Activated CD8-positive, alpha-beta memory T cell treated with anti-CD3 and anti-CD28 coated beads for 24 hours (primary cell): ENCODE data around the gene OR10H2.
"Not testable (repeated sequence)": the region's sequence is repeated elsewhere in the genome, so short reads cannot be mapped to it uniquely, and the experiment has no call there.

Source experiments
- DNase-seq: peaks from one replicate; pipeline ENCODE4 v3.0.0-alpha.2; 2020

The OR10H2 gene

DNA sequence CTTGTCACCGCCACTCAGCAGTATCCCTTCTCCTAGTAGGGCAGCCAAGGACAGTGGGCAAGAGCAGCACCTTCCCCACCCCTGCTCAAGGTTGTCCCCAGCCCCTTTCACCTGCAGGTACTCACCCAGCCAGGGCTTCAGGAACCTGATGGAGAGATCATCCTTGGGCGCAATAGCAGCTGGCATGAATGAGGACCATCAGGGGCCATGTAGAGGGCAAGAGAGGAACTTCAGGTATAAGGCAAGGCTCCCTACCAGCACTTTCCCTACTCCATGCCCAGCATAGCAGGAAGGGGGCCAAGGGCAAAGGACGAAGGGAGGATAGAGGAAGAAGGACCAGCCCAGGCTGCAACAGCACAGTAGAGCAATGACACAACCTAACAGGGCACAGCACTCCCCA is 46.3 kb downstream of the OR10H2 start:
- DNase-seq, result not testable (repeated sequence)

DNA sequence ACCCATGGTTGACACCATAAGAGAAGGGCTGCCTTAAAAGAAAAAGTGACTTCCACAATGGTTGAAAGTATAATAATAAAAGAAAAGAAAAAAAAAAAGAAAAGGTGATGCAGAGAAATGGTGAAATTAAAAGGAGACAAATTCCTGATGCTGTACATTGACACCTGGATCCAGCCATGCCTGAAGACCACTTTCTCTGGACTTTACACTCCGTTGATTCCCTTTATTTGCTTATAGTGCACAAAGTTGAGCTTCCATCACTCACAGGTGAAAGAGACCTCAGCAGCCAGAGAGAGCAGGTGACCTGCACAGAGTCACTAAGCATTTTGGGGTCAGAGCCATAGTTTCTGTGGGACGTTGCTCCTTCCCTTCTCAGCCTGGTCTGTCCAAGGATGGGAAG is 47.4 kb downstream of the OR10H2 start:
- no peak for DNase-seq

GRCh38 chr19:15776264-15776663 is 48.4 kb downstream of the OR10H2 start:
- no peak for DNase-seq

- DNase-seq, result peak; percentile 43
These were observed 49.5 kb downstream of the OR10H2 start for GRCh38 chr19:15776991-15777970.
